ENCODE data around the gene P2RY6.

P2RY6 gene

DNA sequence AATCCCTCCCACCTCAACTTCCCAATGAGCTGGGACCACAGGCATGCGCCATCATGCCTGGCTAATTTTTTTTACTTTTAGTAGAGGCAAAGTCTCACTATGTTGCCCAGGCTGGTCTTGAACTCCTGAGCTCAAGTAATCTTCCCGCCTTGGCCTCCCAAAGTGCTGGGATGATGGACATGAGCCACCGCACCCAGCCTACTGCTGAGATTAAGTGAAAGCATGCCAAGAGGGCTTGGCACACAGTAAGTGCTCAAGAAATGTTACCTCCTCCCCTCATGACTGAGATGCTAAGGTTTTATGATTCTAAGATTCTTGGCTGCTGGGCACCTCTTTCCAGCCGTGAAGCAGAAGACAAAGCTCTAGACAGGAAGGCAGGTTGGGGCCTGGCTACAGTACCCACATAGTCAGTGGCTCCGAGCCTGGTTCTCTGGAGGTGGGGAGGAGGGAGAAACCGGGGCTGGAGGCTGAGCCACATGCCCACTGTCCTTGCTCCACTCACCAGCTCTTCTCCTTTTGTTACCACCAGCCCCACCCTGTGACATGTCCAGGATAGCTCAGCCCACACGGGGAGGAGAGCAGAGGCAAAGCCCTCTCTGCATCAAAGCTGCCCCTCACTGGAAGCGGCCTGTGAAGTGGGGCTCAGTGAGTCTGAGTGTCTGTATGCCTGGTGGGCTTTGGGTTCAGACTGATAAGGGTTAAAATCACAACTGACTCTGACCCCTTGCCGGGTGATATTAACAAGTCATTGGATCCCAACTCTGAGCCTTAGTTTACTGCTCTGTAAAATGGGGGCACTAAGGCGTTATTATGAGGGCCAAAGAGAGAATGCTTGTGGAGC, 48.8 kb downstream of the P2RY6 start:
- no peak for DNase-seq

GRCh38 chr11:73321604-73322381, 49.7 kb downstream of the P2RY6 start:
- no peak for DNase-seq

DNA sequence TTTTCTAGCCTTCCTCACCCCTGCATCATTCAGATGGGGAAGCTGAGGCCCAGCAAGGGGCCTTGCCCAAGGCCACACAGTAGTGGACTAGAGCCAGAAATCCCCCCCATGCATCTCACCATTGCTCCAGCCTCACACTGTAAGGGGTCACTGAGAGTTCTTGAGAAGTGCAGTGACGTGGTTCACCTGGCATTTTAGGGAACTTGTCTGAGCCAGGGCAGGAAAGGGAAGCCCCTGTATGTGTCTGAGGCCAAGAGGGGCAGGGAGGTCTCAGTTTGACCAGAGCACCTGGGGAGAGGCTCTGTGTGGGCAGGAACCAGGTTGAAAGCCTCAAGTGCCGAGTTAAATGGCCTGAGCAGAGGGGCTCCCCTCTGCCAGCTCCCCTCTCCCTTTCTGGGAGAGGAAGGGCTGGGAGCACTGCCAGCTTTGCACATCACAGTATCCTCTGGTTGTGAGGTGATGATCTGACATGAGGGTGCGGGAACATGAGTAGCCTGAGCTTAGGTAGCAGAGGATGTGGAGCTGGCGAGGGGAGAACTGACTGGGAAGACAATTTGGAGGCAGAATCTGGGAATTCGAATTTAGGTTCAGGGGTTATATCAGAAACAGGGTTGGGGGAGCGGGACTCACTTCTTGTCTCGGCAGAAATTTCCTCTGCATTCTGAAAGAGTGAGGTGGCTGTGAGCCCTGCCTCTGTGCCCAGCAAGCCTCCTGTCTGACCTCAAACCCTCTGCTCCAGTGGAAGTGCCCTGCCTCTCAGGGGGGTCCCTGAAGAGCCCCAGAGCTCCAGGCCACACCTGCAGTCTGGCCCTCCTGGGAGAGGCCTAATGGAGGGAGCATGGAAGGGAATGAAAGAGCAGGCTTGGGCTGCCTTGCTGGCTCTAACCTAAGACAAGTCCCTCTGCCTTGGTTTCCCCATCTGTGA, 50.5 kb downstream of the P2RY6 start:
- DNase-seq, result no peak

DNA sequence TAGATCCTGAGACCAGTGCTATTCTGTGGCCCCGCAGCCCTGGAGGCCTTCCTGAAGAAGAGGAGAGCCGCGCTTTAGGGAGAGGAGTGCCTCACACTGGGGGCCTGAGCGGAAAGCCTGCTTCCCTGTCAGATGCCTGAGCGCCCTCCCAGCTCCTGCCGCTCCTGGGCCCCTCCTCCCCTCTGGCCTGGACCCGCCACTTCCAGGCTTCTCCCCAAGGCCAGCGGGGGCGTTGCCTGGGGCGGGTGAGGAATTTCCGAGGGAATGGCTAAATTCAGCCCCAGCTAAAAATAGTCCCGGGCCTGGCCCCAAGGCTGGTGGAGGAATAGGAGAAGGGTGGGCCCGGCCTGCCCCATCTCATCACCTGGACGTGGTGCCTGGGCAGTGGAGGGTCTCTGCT, 51.3 kb downstream of the P2RY6 start:
- no peak for DNase-seq

- no peak for DNase-seq
These were observed 52.0 kb downstream of the P2RY6 start for GRCh38 chr11:73324116-73324515.

DNA sequence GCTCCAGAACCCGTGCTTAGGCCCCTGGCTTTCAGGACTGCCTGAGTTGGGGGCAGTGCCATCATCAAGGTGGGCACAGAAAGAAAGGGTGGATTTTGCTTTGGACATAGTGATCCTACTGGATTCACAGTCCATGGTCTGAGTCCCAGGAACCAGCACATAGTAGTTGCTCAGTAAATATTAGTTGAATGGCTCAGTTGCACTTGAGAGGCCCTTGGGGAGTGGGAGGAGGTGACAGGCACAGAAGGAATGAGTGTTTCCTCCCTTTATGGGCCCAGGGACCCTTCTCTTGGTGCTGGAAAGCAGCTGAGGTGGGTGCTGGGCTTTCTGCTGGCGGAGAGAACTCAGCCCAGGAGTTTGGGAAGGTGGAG, 52.5 kb downstream of the P2RY6 start:
- DNase-seq, result no peak

GRCh38 chr11:73325036-73325981, 53.2 kb downstream of the P2RY6 start:
- no peak for DNase-seq

DNA sequence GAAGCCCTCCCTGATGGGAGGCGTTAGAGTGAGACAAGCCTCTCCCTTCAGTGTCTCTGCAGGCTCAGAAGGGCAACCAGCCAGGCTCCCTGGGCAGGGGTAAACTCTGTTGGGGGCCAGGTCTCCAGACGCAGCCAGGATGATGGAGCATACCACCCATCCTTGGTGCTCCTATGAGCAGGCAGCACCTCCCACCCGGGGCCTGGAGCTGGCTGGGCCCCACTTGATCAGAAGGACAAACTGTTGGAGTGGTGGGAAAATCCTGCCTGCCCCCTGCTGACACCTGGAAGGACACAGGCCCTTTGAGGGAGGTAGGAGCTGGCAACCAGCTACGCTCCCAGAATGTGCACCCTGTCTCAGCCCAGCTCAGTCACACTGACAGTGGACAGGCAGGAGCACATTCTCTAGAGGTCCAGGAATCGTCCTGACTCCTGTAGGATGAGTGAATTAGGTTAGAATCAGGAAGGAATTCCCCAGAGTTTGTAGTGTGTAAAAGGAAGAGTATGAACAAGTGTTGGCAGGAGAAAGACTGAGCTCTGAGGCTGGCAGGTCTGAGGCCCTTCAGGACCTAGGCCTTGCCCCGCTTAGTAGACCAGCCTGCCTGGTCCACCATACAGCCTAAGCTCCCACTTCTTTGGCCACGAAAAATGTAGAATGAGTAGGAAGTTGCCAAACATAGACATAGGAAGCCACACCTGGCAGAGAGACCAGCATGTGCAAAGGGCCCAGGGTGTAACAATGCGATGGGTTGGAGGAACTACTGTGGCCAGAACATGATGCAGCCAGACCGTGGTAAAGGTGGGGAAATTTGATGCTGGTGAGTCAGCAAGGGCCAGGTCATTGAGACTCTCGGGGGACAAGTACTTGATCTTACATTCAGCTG, 55.0 kb downstream of the P2RY6 start:
- DNase-seq, result peak; percentile 16

DNA sequence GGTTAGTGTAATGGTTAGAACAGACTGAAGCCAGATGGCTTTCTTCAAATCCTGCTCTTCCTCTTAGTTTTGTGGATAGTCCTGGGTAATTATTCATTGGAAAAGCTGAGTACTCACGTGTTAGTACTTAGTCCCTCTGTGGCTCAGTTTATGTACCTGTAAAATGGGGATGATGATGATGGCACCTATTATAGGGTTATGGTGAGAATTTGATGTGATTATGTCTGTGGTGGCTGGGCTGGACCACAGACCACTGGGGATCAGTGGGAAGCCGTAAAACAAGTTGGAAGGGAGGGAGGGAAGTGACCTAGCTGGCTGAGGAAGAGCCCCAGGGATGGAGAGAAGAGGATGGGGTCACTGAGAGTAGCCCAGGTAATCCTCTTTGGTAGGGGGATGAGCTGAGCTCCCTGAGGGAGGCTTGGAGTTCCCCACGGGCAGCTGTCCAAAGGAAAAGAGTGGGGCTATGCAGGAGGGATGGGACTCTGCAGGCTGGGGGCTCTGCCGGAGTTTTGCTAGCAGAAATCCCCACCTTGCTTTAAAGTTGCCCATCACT, 55.8 kb downstream of the P2RY6 start:
- DNase-seq, result no peak

GRCh38 chr11:73330569-73331093, 58.5 kb downstream of the P2RY6 start:
- DNase-seq, result no peak

GRCh38 chr11:73331138-73331916, 59.2 kb downstream of the P2RY6 start:
- DNase-seq, result no peak

GRCh38 chr11:73333173-73333572, 61.0 kb downstream of the P2RY6 start:
- DNase-seq, result no peak

GRCh38 chr11:73333640-73334383, 61.7 kb downstream of the P2RY6 start:
- no peak for DNase-seq

- DNase-seq, result no peak
These were observed 62.5 kb downstream of the P2RY6 start for GRCh38 chr11:73334384-73335203.

- peak; percentile 83 for DNase-seq
These were observed 63.2 kb downstream of the P2RY6 start for GRCh38 chr11:73335204-73335923.

- no peak for DNase-seq
These were observed 65.7 kb downstream of the P2RY6 start for GRCh38 chr11:73337846-73338245.

DNA sequence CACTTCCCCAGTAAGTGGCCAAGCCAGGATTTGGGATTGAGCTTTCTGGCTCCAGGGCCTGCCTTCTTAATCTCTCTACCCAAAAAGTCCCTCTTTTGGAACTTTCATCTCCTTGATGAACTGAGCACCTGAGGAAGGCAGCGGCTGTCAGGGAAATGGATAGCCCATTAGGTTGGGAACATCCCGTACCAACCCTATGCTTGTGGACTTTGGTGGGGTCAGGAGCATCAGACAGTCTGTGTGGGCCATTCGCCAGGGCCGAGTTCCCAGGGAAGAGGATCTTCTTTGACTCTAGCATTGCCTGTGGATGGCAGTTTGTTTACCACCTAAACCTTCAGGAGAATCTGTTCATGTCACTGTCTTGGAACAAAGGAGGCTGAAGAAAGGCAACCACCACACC, 66.1 kb downstream of the P2RY6 start:
- no peak for DNase-seq
